Psoas muscle (tissue), 8 donors: ENCODE results near the gene MICALL2. TPM values are rescaled to one million over a fixed set of nuclear protein-coding genes. Genes with fewer than 3 reads are reported as not detected.

Source experiments
- ATAC-seq, 4 donors: fragments of 200-7000 bp; cut with Tn5 transposase; one replicate each; pipeline ENCODE4 v1.9.1; 2020; ENCODE audit warnings: moderate library complexity in 3 of 4, mild to moderate bottlenecking in 2 of 4
- DNase-seq, 2 donors: peaks; one replicate each; pipeline ENCODE4 v3.0.0-alpha.2; 2020
- H3K27ac ChIP-seq: fragments of 200-600 bp; one replicate; pipeline ENCODE4 v1.8.0; 2022
- H3K27me3 ChIP-seq, 3 donors: fragments of 200-600 bp in 1 of 3; one replicate each; pipeline versions ENCODE4 v1.6.1 to v1.8.0; 2013 to 2022; ENCODE audit warnings: low read length in 2 of 3, mild to moderate bottlenecking in 2 of 3, moderate library complexity in 1 of 3; ENCODE audit not compliant: insufficient read depth in 3 of 3
- H3K36me3 ChIP-seq, 2 donors: fragments of 200-600 bp in 1 of 2; one replicate each; pipeline versions ENCODE4 v1.6.1 to v1.8.0; 2013 to 2022; ENCODE audit warnings: low read depth in 1 of 2, mild to moderate bottlenecking in 1 of 2, moderate library complexity in 1 of 2; ENCODE audit not compliant: insufficient read depth in 1 of 2
- H3K4me1 ChIP-seq: fragments of 200-600 bp; one replicate; pipeline ENCODE4 v1.8.0; 2022
- H3K4me3 ChIP-seq: fragments of 200-600 bp; one replicate; pipeline ENCODE4 v1.8.0; 2022; ENCODE audit warnings: mild to moderate bottlenecking
- H3K9me3 ChIP-seq: fragments of 200-600 bp; one replicate; pipeline ENCODE4 v1.8.0; 2022
- WGBS, 3 donors: extraction: QIAGEN DNeasy Blood & Tissue Kit; methylation state at CpG; one replicate each; pipeline versions ENCODE4 v1.1.6 to v1.1.7; 2013; 5-methylcytosine and 5-hydroxymethylcytosine counted together
- intact Hi-C, 2 donors: fragments of 100-400 bp; cut with DNase I; formaldehyde crosslinking; loops; one replicate each; pipeline versions ENCODE4 v1.11.0 to v1.14.2; 2022
- polyA plus RNA-seq, 3 donors: library from polyadenylated mRNA; stranded (reverse); fragments of 200-250 nt; gene quantifications; one replicate each; pipeline ENCODE4 v1.2.3, GENCODE V29; 2013
- total RNA-seq, 4 donors: library from RNA; stranded (reverse); fragmentation: NEBNext Ultra II Directional in 2 of 4; extraction: Animal tissue kit (Norgen Biotek cat#: 25700) in 2 of 4; gene quantifications; one replicate each; pipeline versions ENCODE4 v1.2.1 to v1.2.4, GENCODE V29; 2021 to 2023
- TF ChIP-seq, protein P1 (sequence below): fragments of 200-600 bp; IDR thresholded peaks from one replicate; pipeline ENCODE4 v1.8.0; 2022; ENCODE audit warnings: antibody characterized with exemption
- donor health status: healthy with polysubstance abuse.
- donor health status: DM: no; HTN: no; CAD: no; lungs with moderate emphysema.
- donor health status: Bipolar disorder and iron deficiency.
- donor health status: healthy.
- donor health status: DM: yes; HTN: yes; CAD: no.
- donor health status: DM: no; HTN: no; CAD: no.
- donor health status: DM: no; HTN: no; CAD: no.
- donor health status: DM: yes; HTN: yes; CAD: no.

MICALL2 gene
- total and polyA plus RNA-seq, 7 donors, result 4.6 to 12.0 (median 5.8) TPM

DNA sequence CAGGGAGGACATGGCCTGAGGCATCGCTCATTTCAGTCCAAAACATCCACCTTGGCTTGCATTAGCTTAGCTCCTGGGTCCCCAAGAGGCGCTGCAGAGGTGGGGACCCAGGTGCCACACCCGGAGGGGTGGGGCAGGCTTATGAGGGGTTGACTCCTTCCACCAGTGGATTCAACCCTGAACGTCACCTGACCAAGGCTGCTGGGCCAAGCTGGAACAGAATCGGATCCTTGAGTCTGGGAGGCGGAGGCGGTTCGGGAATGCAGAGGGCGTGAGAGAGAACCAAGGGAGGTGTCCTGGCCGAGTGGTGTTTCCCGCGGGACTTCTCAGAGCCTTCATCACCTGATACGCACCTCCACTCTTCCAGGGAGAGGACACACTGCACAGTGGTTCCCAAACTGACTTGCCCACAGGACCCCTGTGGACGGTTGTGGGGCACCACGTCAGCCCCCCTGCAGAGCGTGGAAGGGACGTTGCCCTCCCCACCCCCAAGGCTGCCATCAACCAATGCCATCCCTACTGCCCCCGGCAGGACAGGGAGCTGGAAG lies 4.5 kb upstream of the MICALL2 start:
- H3K36me3 ChIP-seq, result peaks cover 0 to 3% of the 10 kb centered on the region in 2 donors
- ATAC-seq, result no peak
- H3K27ac ChIP-seq, result no peak overlapping the region
- 36 to 51% (median 47%) methylated on average over 18 of the region's 18 CpGs for WGBS, 3 donors
- no peak overlapping the region for H3K4me3 ChIP-seq
- H3K9me3 ChIP-seq, result no peaks in the 10 kb centered on the region
- intact Hi-C loops, result loop anchor here in 1 of 2 donors (5.0 kb wide), 1 partner anchor 39 kb away; the partner anchor contains the start of gene INTS1
- H3K27me3 ChIP-seq, result no peaks in the 10 kb centered on the region
- DNase-seq, result no peak
- TF ChIP-seq, protein P1, sequence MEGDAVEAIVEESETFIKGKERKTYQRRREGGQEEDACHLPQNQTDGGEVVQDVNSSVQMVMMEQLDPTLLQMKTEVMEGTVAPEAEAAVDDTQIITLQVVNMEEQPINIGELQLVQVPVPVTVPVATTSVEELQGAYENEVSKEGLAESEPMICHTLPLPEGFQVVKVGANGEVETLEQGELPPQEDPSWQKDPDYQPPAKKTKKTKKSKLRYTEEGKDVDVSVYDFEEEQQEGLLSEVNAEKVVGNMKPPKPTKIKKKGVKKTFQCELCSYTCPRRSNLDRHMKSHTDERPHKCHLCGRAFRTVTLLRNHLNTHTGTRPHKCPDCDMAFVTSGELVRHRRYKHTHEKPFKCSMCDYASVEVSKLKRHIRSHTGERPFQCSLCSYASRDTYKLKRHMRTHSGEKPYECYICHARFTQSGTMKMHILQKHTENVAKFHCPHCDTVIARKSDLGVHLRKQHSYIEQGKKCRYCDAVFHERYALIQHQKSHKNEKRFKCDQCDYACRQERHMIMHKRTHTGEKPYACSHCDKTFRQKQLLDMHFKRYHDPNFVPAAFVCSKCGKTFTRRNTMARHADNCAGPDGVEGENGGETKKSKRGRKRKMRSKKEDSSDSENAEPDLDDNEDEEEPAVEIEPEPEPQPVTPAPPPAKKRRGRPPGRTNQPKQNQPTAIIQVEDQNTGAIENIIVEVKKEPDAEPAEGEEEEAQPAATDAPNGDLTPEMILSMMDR, result no peak
- peaks cover 19% of the 10 kb centered on the region for H3K4me1 ChIP-seq

DNA sequence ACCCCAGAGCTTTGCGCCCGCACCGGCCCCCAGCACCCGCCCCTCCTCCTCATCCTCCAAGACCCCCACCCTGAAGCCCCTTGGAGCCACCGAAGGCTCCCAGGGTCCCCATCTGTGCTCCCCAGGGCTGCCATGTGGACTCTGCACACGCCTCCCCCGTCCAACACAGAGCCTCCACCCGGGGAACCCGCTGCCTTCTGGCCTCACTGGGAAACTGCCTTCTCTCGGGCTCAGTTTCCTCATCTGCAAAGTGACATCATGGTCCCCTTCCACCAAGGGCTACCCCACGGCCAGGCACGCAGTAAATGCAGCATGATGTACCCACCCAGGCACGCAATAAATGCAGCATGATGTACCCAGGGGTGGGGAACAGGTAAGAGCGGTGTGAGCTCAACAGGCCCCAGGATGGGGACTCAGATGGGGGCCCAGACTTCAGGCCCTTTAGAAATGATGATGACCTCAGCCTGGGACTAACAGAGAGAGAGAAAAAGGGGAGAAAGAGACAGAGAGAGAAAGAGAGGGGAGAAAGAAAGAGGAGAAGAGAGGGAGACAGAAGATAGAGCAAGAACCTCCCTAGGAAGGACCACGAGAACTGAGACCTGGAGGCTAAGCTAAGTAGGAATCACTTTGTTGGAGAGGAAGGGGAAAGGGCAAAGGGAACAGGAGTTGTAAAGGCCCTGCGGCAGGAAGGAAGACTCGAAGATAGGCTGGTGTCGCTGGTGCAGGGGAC lies 2.5 kb upstream of the MICALL2 start:
- no peaks in the 10 kb centered on the region for H3K9me3 ChIP-seq
- intact Hi-C loops, result loop anchor here in 1 of 2 donors (5.0 kb wide), 1 partner anchor 40 kb away; the partner anchor contains the start of gene INTS1
- H3K27ac ChIP-seq, result peak overlapping the region; percentile 75
- peaks cover 26% of the 10 kb centered on the region for H3K4me1 ChIP-seq
- no peak overlapping the region for H3K4me3 ChIP-seq
- no peaks in the 10 kb centered on the region for H3K27me3 ChIP-seq
- TF ChIP-seq, protein P1, result no peak
- no peak for DNase-seq
- H3K36me3 ChIP-seq, result no peaks in the 10 kb centered on the region
- no peak for ATAC-seq
- WGBS, 3 donors, result 67 to 70% (median 69%) methylated on average over 18 of the region's 18 CpGs

GRCh38 chr7:1460821-1461645 lies 1.8 kb upstream of the MICALL2 start:
- H3K9me3 ChIP-seq, result no peaks in the 10 kb centered on the region
- peak; percentile 70 to 85 for DNase-seq
- no peaks in the 10 kb centered on the region for H3K36me3 ChIP-seq
- intact Hi-C loops, result loop anchor here in 1 of 2 donors (5.0 kb wide), 1 partner anchor 41 kb away; the partner anchor contains the start of gene INTS1
- TF ChIP-seq, protein P1, result no peak
- peaks cover 20% of the 10 kb centered on the region for H3K4me1 ChIP-seq
- peak overlapping the region; percentile 75 for H3K27ac ChIP-seq
- H3K27me3 ChIP-seq, result no peaks in the 10 kb centered on the region
- peak overlapping the region; percentile 74 for H3K4me3 ChIP-seq
- 28 to 38% (median 30%) methylated on average over 29 to 30 of the region's 30 CpGs for WGBS, 3 donors
- ATAC-seq, result peak; percentile 47 to 60 (median 50)

- ATAC-seq, result peak in 3 of 4 donors; percentile 0 to 4 (median 1)
- H3K27me3 ChIP-seq, result no peaks in the 10 kb centered on the region
- peak overlapping the region; percentile 74 for H3K4me3 ChIP-seq
- DNase-seq, result no peak
- no peaks in the 10 kb centered on the region for H3K9me3 ChIP-seq
- TF ChIP-seq, protein P1, result no peak
- intact Hi-C loops, result loop anchor here in 1 of 2 donors (5.0 kb wide), 1 partner anchor 42 kb away; the partner anchor contains the start of gene INTS1
- H3K4me1 ChIP-seq, result peaks cover 20% of the 10 kb centered on the region
- 7 to 12% (median 7%) methylated on average over 28 to 30 of the region's 30 CpGs for WGBS, 3 donors
- H3K36me3 ChIP-seq, result no peaks in the 10 kb centered on the region
- peak overlapping the region; percentile 75 for H3K27ac ChIP-seq
Measured at GRCh38 chr7:1459920-1460820, 900 bp upstream of the MICALL2 start.
